GM12891 (cell line): ENCODE measurements around the gene ABTB2.

Experiments
- DNase-seq: peaks from one replicate; pipeline ENCODE4 v3.0.0; 2011; ENCODE audit warnings: low spot score; ENCODE audit not compliant: insufficient read length
- FAIRE-seq: peaks from 2 replicates; lab custom pipeline; 2011; peaks lifted over from hg19 to GRCh38; lab: Jason Lieb, UNC
- PAX5 ChIP-seq: IDR thresholded peaks from 2 replicates; pipeline ENCODE4 v1.6.1; 2011; ENCODE audit warnings: low read length, moderate library complexity, mild to moderate bottlenecking; ENCODE audit not compliant: insufficient read depth, severe bottlenecking
- POLR2A ChIP-seq: IDR thresholded peaks from 2 replicates; pipeline ENCODE4 v1.6.1; 2011; ENCODE audit warnings: low read depth, low read length, control low read depth
- POLR2AphosphoS5 ChIP-seq: IDR thresholded peaks from 2 replicates; pipeline ENCODE4 v1.6.1; 2011; ENCODE audit warnings: low read depth, low read length, control low read depth
- POU2F2 ChIP-seq: IDR thresholded peaks from 2 replicates; pipeline ENCODE4 v1.6.1; 2011; ENCODE audit warnings: low read depth, mild to moderate bottlenecking, control low read depth, low read length, moderate library complexity
- SPI1 ChIP-seq: IDR thresholded peaks from 2 replicates; pipeline ENCODE4 v1.6.1; 2011; ENCODE audit warnings: low read depth, low read length, control low read depth
- TAF1 ChIP-seq: IDR thresholded peaks from 2 replicates; pipeline ENCODE4 v1.6.1; 2011; ENCODE audit warnings: low read depth, low read length, control low read depth

Gene ABTB2

GRCh38 chr11:34280945-34281872, 76.6 kb downstream of the ABTB2 start:
- DNase-seq: no peak
- no peak for FAIRE-seq
- no peak for TF ChIP-seq POLR2A
- TF ChIP-seq PAX5: no peak
- no peak for TF ChIP-seq POLR2AphosphoS5
- no peak for TF ChIP-seq SPI1
- no peak for TF ChIP-seq POU2F2
- TF ChIP-seq TAF1: no peak

- FAIRE-seq: peak; percentile 62
- DNase-seq: peak; percentile 25
- TF ChIP-seq POLR2AphosphoS5 (no peak), POLR2A (no peak), SPI1 (no peak), PAX5 (no peak), TAF1 (no peak), POU2F2 (no peak)
Measured at GRCh38 chr11:34278693-34279297, 79.0 kb downstream of the ABTB2 start.

- no peak for FAIRE-seq
- DNase-seq: no peak
- TF ChIP-seq PAX5: no peak
- no peak for TF ChIP-seq POLR2A
- no peak for TF ChIP-seq POU2F2
- TF ChIP-seq SPI1: no peak
- TF ChIP-seq POLR2AphosphoS5: no peak
- no peak for TF ChIP-seq TAF1
Measured at GRCh38 chr11:34278175-34278574, 79.6 kb downstream of the ABTB2 start.

- no peak for FAIRE-seq
- TF ChIP-seq PAX5 (no peak), POLR2AphosphoS5 (no peak), POLR2A (no peak), TAF1 (no peak), POU2F2 (no peak), SPI1 (no peak)
Measured at GRCh38 chr11:34277171-34277570, 80.6 kb downstream of the ABTB2 start.

GRCh38 chr11:34276352-34276864, 81.4 kb downstream of the ABTB2 start:
- DNase-seq: no peak
- no peak for FAIRE-seq
- no peak for TF ChIP-seq TAF1
- no peak for TF ChIP-seq PAX5
- TF ChIP-seq POLR2A: no peak

More at GRCh38 chr11:34277171-34277570, 80.6 kb downstream of the ABTB2 start:
- DNase-seq: no peak

GRCh38 chr11:34275486-34275885, 82.3 kb downstream of the ABTB2 start:
- DNase-seq (no peak), FAIRE-seq (no peak)
- TF ChIP-seq PAX5: no peak
- no peak for TF ChIP-seq POLR2AphosphoS5
- no peak for TF ChIP-seq POLR2A
- no peak for TF ChIP-seq SPI1
- TF ChIP-seq POU2F2: no peak
- no peak for TF ChIP-seq TAF1

- TF ChIP-seq TAF1 (no peak), PAX5 (no peak), POLR2AphosphoS5 (no peak), POLR2A (no peak), SPI1 (no peak), POU2F2 (no peak)
- FAIRE-seq (no peak), DNase-seq (no peak)
Measured at GRCh38 chr11:34274712-34275398, 83.0 kb downstream of the ABTB2 start.

GRCh38 chr11:34273099-34273498, 84.7 kb downstream of the ABTB2 start:
- FAIRE-seq: no peak
- DNase-seq: no peak
- TF ChIP-seq TAF1: no peak
- TF ChIP-seq SPI1: no peak
- no peak for TF ChIP-seq POLR2A
- TF ChIP-seq POLR2AphosphoS5: no peak
- no peak for TF ChIP-seq POU2F2
- TF ChIP-seq PAX5: no peak

GRCh38 chr11:34271727-34272126, 86.1 kb downstream of the ABTB2 start:
- TF ChIP-seq SPI1: no peak
- no peak for TF ChIP-seq POLR2A
- no peak for TF ChIP-seq TAF1
- no peak for TF ChIP-seq POU2F2
- TF ChIP-seq PAX5: no peak
- FAIRE-seq (no peak), DNase-seq (no peak)

- FAIRE-seq: no peak
- TF ChIP-seq SPI1 (no peak), PAX5 (no peak), TAF1 (no peak), POLR2AphosphoS5 (no peak), POU2F2 (no peak), POLR2A (no peak)
Measured at GRCh38 chr11:34270711-34271110, 87.1 kb downstream of the ABTB2 start.

More at GRCh38 chr11:34270711-34271110, 87.1 kb downstream of the ABTB2 start:
- DNase-seq: no peak
